Measurements from ENCODE around the gene FXYD4.
"Not testable (repeated sequence)": the region's sequence is repeated elsewhere in the genome, so short reads cannot be mapped to it uniquely, and the experiment has no call there.

FXYD4 gene

GRCh38 chr10:43374194-43374593 is 2.8 kb downstream of the FXYD4 start:
- DNase-seq (ENCODE audit: extremely low read depth in 1 of 2, low read depth in 1 of 2), result no peak

DNA sequence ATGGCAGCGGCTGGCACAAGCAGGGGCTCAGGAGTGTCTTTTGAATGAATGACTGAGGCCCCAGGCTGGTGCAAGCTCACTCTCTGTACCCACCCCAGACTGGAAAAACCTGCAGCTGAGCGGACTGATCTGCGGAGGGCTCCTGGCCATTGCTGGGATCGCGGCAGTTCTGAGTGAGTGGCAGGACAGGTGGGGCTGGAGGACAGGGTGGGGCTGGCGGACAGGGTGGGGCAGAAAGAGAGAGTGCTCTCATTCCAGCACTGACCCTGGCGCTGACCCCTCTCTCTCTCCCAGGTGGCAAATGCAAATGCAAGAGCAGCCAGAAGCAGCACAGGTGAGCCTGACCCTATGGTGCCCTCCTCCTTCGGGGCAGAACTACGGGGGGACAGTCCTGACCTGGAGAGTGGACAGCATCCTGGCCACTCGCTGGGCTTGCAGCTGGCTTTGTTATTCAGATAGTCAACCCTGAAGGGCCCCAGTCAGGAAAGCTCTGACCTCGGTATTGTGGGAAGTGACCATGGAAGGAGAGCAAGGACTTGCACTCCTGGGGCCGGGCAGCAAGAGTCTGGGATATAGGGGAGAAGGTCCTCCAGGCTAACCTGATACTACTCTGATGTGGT is 4.1 kb downstream of the FXYD4 start:
- DNase-seq (ENCODE audit: extremely low read depth in 1 of 2, low read depth in 1 of 2), result no peak

DNA sequence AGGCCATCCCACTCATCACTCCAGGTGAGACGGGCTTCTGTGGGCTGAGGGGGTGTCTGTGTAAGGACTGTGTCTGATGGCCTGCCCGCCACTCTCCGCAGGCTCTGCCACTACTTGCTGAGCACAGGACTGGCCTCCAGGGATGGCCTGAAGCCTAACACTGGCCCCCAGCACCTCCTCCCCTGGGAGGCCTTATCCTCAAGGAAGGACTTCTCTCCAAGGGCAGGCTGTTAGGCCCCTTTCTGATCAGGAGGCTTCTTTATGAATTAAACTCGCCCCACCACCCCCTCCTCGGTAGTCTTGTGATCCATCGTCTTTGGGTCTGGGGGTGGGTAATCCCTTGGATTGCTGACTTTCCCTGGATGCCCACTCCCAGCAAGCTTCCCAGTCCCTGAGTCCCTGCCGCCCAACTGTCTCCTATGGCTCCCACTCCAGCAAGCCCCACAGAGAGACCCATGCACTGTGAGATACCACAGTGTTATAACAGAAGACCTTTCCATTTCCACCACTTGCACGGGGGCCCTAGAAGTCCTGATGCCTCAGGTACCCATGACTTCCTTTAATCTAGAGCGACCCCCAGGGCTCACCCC is 4.7 kb downstream of the FXYD4 start:
- DNase-seq (ENCODE audit: extremely low read depth in 1 of 2, low read depth in 1 of 2), result no peak

DNA sequence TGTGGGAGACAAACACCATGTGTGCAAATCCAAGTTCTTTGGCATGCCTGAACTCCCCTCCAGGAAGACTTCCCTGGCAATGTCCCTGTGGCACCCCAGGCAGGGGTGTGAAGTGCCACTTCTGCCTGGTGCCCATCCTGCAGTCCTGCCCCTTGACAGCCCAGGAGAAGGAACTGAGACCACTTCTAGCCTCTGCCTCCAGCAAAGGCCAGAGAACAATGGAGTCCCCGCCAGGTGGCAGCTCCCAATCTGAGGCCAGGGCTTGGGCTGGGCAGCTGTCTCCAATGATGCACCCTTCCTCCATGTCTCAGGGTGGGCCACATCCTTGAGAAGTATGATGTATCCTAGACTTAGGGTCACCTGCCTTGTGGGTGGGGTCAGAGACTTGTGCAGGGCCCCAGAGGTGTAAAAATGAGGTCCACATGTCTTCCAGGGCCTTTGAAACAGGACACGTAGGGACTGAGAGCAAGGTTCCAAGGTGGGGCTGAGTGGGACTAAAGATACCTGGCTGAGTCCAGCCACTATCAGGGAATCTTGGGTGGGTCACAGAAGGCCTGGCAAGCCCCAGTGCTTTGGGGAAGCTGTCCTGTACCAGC is 5.5 kb downstream of the FXYD4 start:
- DNase-seq (ENCODE audit: extremely low read depth in 1 of 2, low read depth in 1 of 2), result no peak

DNA sequence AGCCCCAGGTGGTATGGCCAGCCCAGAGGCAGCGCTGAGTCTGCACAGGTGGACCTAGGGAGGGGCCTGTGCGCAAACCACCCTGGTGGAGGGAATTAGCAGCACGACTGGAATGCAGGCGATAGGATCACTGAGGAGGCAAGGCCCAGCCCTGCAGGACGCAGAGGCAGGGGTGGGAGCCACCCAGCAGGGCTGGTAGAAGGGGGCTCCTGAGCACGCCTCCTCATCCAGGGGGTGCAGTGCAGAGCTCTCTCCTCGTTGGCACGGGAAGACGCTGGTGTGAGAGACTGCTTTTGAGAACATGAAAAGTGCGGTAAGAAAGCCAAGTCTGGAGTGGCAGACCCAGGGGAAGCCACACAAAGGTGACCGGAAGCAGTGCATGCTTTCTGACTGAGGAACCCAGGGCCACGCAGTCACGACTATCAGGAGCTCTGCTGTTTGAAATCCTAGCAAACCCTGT is 6.0 kb downstream of the FXYD4 start:
- no peak for DNase-seq (ENCODE audit: extremely low read depth in 1 of 2, low read depth in 1 of 2)

- no peak for DNase-seq (ENCODE audit: extremely low read depth in 1 of 2, low read depth in 1 of 2)
Measured at GRCh38 chr10:43380610-43381222, 9.3 kb downstream of the FXYD4 start.

DNA sequence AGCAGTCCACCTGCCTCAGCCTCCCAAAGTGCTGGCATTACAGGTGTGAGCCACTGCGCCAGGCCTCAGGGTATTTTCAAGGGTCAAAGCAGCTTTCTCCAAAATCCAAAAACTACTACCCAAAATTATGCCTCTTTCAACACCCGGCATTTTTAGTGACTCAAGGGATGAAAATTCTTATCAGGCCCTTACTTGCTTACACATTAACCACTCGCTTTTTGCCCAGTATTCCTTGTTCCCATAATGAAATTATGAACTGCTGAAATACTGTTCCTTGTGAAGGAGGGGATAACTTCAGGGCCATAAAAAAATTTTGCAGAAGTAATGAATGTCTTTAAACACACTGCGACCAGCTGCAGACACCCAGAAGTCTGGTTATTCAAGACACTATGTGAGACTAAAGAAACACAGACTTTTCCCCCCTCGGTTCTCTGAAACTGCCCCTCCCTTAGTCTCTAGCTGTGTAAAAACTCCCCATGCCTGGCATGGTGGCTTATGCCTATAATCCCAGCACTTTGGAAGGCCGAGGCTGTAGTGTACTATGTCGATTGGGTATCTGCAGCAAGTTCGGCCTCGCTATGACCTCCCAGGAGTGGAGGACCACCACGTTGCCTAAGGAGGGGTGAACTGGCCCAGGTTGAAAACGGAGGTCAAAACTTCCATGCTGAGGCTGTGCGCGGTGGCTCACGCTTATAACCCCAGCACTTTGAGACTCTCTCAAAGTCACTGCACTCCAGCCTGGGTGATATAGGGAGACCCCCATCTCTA is 12.0 kb downstream of the FXYD4 start:
- DNase-seq (ENCODE audit: extremely low read depth in 1 of 2, low read depth in 1 of 2), result no peak

- no peak for DNase-seq (ENCODE audit: extremely low read depth in 1 of 2, low read depth in 1 of 2)
Measured at GRCh38 chr10:43384252-43385221, 13.1 kb downstream of the FXYD4 start.

DNA sequence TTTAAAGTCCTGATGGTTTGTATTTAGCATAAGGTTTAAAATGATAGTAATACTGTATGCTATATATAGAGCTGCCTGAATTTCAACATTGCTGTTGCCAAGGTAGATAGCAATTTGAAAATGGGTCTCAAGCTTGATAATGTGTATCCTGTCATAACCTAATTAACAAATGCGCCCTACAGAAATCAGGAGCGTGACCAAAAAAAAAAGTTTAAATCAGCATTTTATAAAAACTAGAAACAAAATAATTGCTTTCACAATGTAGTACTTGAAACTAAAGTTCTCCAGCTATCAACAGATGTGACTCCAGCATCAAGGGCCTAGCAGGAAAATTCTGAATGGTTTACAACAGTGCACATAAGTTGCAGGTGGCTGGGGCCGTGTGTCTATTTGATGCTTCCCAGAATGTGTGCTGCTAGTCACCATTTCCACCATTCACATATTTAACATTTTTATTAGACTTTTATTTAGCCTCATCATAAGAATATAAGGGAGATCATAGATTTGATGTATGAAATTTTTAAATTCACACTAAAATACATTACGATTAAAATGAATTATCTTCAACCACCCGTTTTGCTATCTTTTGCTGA is 14.1 kb downstream of the FXYD4 start:
- no peak for DNase-seq (ENCODE audit: extremely low read depth in 1 of 2, low read depth in 1 of 2)

DNA sequence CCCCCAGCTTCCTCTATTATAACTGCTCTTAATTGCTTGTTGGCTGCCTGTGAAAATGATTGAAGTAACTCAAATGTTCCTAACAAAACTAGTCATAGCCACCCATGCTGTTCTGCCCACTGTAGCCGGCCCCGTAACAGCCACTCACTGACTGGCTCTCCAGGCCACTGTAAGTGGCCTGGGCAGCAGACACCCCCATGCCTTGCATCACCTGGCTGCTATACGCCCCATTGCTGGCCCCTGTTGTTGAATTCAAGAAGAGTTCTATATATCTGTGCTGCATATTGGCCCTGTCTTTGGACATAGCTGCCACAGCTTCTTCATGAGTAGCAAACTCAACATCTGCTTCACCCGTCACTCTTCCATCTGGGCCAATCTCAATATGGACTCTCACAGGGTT is 15.1 kb downstream of the FXYD4 start:
- no peak for DNase-seq (ENCODE audit: extremely low read depth in 1 of 2, low read depth in 1 of 2)

GRCh38 chr10:43386981-43387677 is 15.7 kb downstream of the FXYD4 start:
- no peak for DNase-seq (ENCODE audit: extremely low read depth in 1 of 2, low read depth in 1 of 2)

- no peak for DNase-seq (ENCODE audit: extremely low read depth in 1 of 2, low read depth in 1 of 2)
Measured at GRCh38 chr10:43387678-43388032, 16.2 kb downstream of the FXYD4 start.

DNA sequence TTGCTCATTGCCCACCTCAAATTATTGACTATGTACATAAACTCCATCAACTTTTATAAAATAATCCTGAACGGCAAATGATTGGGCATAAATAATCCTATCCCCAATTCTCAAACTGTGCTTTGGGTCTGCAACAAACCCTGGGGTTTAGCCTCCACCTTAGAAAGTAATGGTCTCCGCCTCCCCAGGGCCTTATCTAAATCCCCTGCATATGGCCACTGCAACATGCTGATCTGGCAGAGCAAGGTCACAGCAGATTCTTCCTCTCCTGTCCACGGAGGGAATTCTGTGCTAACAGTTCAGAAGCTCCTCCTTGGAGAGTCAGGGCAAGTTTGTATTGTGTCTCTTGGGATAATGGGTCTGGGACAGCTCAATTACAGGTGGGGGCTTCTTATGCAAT is 18.4 kb downstream of the FXYD4 start:
- no peak for DNase-seq (ENCODE audit: extremely low read depth in 1 of 2, low read depth in 1 of 2)

DNA sequence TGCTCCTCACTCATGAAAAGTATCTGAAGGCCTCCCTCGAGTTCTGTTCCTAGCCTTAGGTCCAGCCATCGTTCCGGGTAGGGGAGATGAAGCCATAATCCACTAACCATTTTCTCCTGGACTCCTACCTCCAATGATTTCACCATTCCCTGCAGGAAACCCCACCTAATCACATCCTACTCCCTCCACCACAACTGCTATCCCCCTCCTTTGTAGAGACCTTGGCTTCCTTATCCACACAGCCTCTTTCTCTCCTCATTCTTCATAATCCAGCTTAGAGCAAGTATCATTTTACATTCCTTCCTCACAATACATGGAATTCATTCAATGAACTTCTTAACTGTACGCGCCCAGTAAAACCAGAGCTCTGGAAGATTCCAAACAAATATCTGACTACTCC is 18.9 kb downstream of the FXYD4 start:
- DNase-seq (ENCODE audit: extremely low read depth in 1 of 2, low read depth in 1 of 2), result no peak

DNA sequence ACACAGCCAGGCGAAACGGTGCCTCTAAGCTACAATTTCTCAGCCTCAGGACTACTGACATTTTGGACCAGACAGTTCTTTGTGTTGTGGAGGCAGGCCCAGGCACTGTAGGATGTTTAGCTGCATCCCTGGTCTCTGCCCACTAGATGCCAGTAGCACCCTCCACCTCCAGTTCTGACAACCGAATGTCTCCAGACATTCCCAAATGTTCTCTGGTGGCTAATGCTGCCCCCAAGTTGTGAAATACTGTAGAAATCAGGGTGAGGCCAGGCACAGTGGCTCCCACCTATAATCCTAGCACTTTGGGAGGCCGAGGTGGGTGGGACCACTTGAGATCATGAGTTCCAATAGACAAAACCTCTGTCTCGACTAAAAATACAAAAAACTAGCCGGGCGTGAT is 19.3 kb downstream of the FXYD4 start:
- DNase-seq (ENCODE audit: extremely low read depth in 1 of 2, low read depth in 1 of 2), result no peak

DNA sequence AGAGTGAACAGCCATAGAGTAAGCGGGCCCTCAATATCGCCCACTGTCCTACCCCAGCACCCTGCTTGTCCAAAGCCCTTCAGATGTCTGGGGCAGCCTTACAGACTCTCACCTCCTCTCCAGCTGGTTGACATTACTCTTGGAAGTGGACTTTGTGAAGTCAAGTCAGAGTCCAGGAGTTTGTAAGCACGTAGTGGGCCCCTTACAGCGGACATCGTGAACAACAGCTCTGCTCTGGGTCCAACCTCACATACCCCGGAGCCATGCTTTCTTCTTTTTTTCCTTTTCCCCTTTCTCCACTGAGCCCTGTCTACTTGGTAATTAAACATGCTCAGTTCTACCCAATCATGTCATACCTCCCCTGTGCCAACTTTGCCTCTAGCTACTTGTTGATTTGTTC is 20.1 kb downstream of the FXYD4 start:
- no peak for DNase-seq (ENCODE audit: extremely low read depth in 1 of 2, low read depth in 1 of 2)

DNA sequence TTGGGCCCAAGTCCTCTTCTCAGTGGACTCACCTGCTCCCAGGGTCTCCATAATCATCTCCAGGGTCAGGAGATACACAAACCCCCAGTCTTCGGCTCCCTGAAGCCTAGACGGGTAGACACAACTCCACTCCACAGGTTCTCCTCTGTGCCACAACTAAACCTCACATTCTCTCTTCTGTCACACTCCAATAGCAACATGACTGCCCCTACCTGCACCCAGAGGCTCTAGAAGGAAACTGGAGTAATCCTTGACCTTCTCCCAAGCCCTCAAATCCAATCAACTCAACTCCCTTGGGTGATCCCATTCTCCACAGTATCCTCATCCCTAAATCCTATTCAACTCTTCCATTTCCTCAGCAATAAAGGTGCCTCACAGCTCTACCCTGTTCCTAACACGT is 21.3 kb downstream of the FXYD4 start:
- no peak for DNase-seq (ENCODE audit: extremely low read depth in 1 of 2, low read depth in 1 of 2)

DNA sequence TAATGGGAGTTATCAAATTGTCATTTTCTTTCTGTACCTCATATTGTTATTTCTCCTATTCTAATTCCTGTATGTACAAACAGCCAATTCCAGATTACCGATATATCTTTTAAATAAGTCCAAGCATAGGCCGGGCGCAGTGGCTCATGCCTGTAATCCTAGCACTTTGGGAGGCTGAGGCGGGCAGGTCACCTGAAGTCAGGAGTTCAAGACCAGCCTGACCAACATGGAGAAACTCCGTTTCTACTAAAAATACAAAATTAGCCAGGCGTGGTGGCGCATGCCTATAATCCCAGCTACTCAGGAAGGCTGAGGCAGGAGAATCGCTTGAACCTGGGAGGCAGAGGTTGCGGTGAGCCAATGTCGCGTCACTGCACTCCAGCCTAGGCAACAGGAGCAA is 21.8 kb downstream of the FXYD4 start:
- DNase-seq (ENCODE audit: extremely low read depth in 1 of 2, low read depth in 1 of 2), result not testable (repeated sequence)

- DNase-seq (ENCODE audit: extremely low read depth in 1 of 2, low read depth in 1 of 2), result no peak
Measured at GRCh38 chr10:43393606-43394360, 22.3 kb downstream of the FXYD4 start.
